NCI-H2227 treated with DMSO at 0.1 percent for 48 hours (cell line): ENCODE results near the gene ELF1.
"Not testable (repeated sequence)": the region's sequence is repeated elsewhere in the genome, so short reads cannot be mapped to it uniquely, and the experiment has no call there.

ENCODE experiments used
- DNase-seq: peaks from one replicate; lab custom pipeline; 2025; lab: John Stamatoyannopoulos, UW

Gene ELF1

DNA sequence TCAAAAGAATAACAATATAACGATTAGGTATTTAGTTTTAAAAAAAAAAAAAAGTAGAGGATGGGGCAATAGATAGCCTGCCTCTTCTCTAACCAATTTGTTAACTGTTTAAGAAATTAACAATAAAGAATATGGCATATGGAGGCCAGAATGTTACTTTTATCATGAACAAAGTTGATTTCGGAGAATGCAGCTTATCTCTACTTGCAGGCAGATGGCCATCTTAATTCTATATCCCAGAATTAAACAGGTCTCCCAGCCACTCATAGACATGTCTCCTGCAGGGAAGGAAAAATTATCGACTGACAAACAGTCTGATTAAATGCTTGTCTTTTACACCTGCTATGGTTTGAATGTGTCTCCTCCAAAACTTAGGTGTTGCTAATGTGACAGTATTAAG, 133.1 kb downstream of the ELF1 start:
- DNase-seq, result no peak

DNA sequence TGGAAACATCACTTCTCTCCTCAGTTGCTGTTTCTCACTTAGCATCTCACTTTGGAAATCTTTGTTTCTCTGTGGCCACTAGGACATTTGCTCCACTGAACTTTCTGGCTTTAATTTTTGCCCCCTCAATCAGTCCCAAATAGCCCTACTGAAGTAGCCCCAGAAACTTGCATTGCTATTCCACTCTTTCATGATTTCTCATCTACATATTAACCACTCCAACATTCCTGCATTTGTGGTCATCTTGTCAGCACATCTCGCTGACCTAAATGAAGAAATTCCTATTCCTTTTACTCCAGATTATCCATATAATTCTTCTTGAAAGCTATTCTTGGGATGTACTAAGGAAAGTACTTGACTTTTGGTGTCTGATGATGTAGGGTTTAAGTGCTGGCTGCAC, 134.9 kb downstream of the ELF1 start:
- DNase-seq, result not testable (repeated sequence)
